H1 (cell line): Measurements from ENCODE around the gene HOXD10. TPM values are rescaled to one million over a fixed set of nuclear protein-coding genes. Genes with fewer than 3 reads are reported as not detected.

Experiments
- CTCF ChIA-PET: fragments of 300-600 bp; sonication (Branson Sonifier 250); formaldehyde crosslinking; loops from one replicate; lab custom pipeline; 2021; ENCODE audit not compliant: partially characterized antibody; lab: Charles Lee
- POLR2A ChIA-PET: fragments of 300-600 bp; sonication (Branson Sonifier 250); formaldehyde crosslinking; loops from one replicate; lab custom pipeline; 2021; ENCODE audit warnings: inconsistent platforms; ENCODE audit not compliant: partially characterized antibody; lab: Charles Lee
- DNase-seq, 2 experiments: peaks; one replicate each; pipeline versions ENCODE4 v3.0.0 to v3.0.0-alpha.2; 2010 to 2022; ENCODE audit warnings: low spot score in 2 of 2, low read depth in 1 of 2, mixed read lengths in 1 of 2
- FAIRE-seq: peaks from 2 replicates; lab custom pipeline; 2011; peaks lifted over from hg19 to GRCh38; lab: Jason Lieb, UNC
- H2AFZ ChIP-seq: 2 replicates; pipeline ENCODE4 v1.8.1; 2012; ENCODE audit warnings: low read length, inconsistent platforms
- H2AK5ac ChIP-seq: 2 replicates; pipeline ENCODE4 v1.6.1; 2013; ENCODE audit warnings: low read depth, low read length
- H2BK120ac ChIP-seq: replicated peaks from 2 replicates; pipeline ENCODE3; 2013; ENCODE audit warnings: low read depth, low read length, inconsistent platforms
- H2BK12ac ChIP-seq: 2 replicates; pipeline ENCODE4 v1.6.1; 2013; ENCODE audit warnings: low read depth, low read length
- H2BK15ac ChIP-seq: 2 replicates; pipeline ENCODE4 v1.6.1; 2013; ENCODE audit warnings: low read length
- H2BK20ac ChIP-seq: 2 replicates; pipeline ENCODE4 v1.6.1; 2013; ENCODE audit warnings: low read length
- H2BK5ac ChIP-seq: 2 replicates; pipeline ENCODE4 v1.6.1; 2013; ENCODE audit warnings: low read depth, low read length
- H3K14ac ChIP-seq: 2 replicates; pipeline ENCODE4 v1.6.1; 2013; ENCODE audit warnings: inconsistent platforms; ENCODE audit not compliant: insufficient read length
- H3K18ac ChIP-seq: 2 replicates; pipeline ENCODE4 v1.6.1; 2013; ENCODE audit warnings: low read length; ENCODE audit errors: extremely low read depth
- H3K23ac ChIP-seq: 2 replicates; pipeline ENCODE4 v1.6.1; 2013; ENCODE audit warnings: inconsistent platforms; ENCODE audit not compliant: insufficient read length
- H3K23me2 ChIP-seq: 2 replicates; pipeline ENCODE4 v1.6.1; 2013; ENCODE audit warnings: low read depth, low read length
- H3K27ac ChIP-seq: 2 replicates; pipeline ENCODE4 v1.6.1; 2011; ENCODE audit warnings: low read depth, low read length, inconsistent platforms
- H3K27me3 ChIP-seq, 4 experiments: replicated peaks in 1 of 4; 1 replicate in 1 of 4; 2 replicates in 3 of 4; pipeline versions ENCODE4 v1.6.1 to v1.8.1; 2011 to 2013; ENCODE audit warnings: low read length in 3 of 4, mild to moderate bottlenecking in 3 of 4, inconsistent platforms in 2 of 4, mixed read lengths in 2 of 4, moderate library complexity in 1 of 4; ENCODE audit not compliant: control insufficient read depth in 3 of 4, insufficient read depth in 3 of 4; ENCODE audit errors: extremely low read depth in 1 of 4
- H3K36me3 ChIP-seq, 4 experiments: 2 replicates each; pipeline versions ENCODE4 v1.6.1 to v1.8.1; 2011 to 2013; ENCODE audit warnings: mild to moderate bottlenecking in 4 of 4, low read length in 3 of 4, moderate library complexity in 2 of 4, control low read depth in 1 of 4, inconsistent platforms in 1 of 4; ENCODE audit not compliant: insufficient read depth in 4 of 4, control insufficient read depth in 2 of 4
- H3K4ac ChIP-seq: replicated peaks from 2 replicates; pipeline ENCODE3; 2013; ENCODE audit warnings: low read length, low read depth, mixed read lengths, inconsistent platforms; ENCODE audit not compliant: insufficient read length
- H3K4me1 ChIP-seq, 4 experiments: replicated peaks in 1 of 4; 1 replicate in 1 of 4; 2 replicates in 3 of 4; pipeline versions ENCODE4 v1.6.1 to v1.8.1; 2011 to 2013; ENCODE audit warnings: low read length in 3 of 4, inconsistent platforms in 2 of 4, mixed read lengths in 1 of 4; ENCODE audit not compliant: insufficient read depth in 4 of 4, control insufficient read depth in 3 of 4
- H3K4me2 ChIP-seq, 2 experiments: 2 replicates each; pipeline versions ENCODE4 v1.6.1 to v1.8.1; 2011 to 2013; ENCODE audit warnings: low read depth in 2 of 2, low read length in 2 of 2, control low read depth in 1 of 2, inconsistent platforms in 1 of 2, mild to moderate bottlenecking in 1 of 2; ENCODE audit not compliant: insufficient read depth in 1 of 2
- H3K4me3 ChIP-seq, 4 experiments: fragments of 200-600, 300-600 bp in 1 of 4; sonication (generic), shearing (Covaris generic), sonication (Bioruptor Twin) in 1 of 4; 2 replicates each; pipeline versions ENCODE4 v1.5.1 to v1.8.1; 2011 to 2016; ENCODE audit warnings: low read length in 4 of 4, low read depth in 3 of 4, control low read depth in 2 of 4, inconsistent platforms in 2 of 4, mild to moderate bottlenecking in 2 of 4, mixed read lengths in 1 of 4, moderate library complexity in 1 of 4; ENCODE audit not compliant: insufficient read depth in 2 of 4; ENCODE audit errors: extremely low read depth in 1 of 4
- H3K56ac ChIP-seq: replicated peaks from 2 replicates; pipeline ENCODE3; 2013; ENCODE audit warnings: low read depth, mild to moderate bottlenecking, mixed read lengths, low read length, inconsistent platforms; ENCODE audit not compliant: insufficient read length
- H3K79me1 ChIP-seq: 2 replicates; pipeline ENCODE4 v1.6.1; 2013; ENCODE audit warnings: low read depth, low read length, control low read depth
- H3K79me2 ChIP-seq, 2 experiments: 2 replicates each; pipeline versions ENCODE4 v1.6.1 to v1.8.1; 2012 to 2013; ENCODE audit warnings: low read length in 2 of 2, mild to moderate bottlenecking in 2 of 2, inconsistent platforms in 1 of 2; ENCODE audit not compliant: insufficient read depth in 2 of 2, control insufficient read depth in 1 of 2
- H3K9ac ChIP-seq, 4 experiments: replicated peaks in 1 of 4; 1 replicate in 1 of 4; 2 replicates in 3 of 4; pipeline versions ENCODE4 v1.6.1 to v1.8.1; 2011 to 2013; ENCODE audit warnings: low read depth in 3 of 4, low read length in 3 of 4, control low read depth in 2 of 4, mild to moderate bottlenecking in 2 of 4, moderate library complexity in 2 of 4, inconsistent platforms in 1 of 4; ENCODE audit errors: extremely low read depth in 1 of 4
- H3K9me3 ChIP-seq, 2 experiments: 2 replicates each; pipeline versions ENCODE4 v1.6.1 to v1.8.1; 2012 to 2013; ENCODE audit warnings: mild to moderate bottlenecking in 2 of 2, moderate library complexity in 2 of 2, control low read depth in 1 of 2, inconsistent platforms in 1 of 2, low read depth in 1 of 2, low read length in 1 of 2, mixed read lengths in 1 of 2; ENCODE audit not compliant: insufficient read depth in 2 of 2
- H4K20me1 ChIP-seq, 2 experiments: replicated peaks in 1 of 2; 2 replicates each; pipeline versions ENCODE3 to v1.8.1; 2011 to 2013; ENCODE audit warnings: inconsistent platforms in 2 of 2, low read length in 2 of 2, mild to moderate bottlenecking in 1 of 2; ENCODE audit not compliant: insufficient read depth in 2 of 2, control insufficient read depth in 1 of 2
- H4K5ac ChIP-seq: 2 replicates; pipeline ENCODE4 v1.6.1; 2013; ENCODE audit warnings: low read length, low read depth, mixed read lengths, inconsistent platforms; ENCODE audit not compliant: insufficient read length
- H4K8ac ChIP-seq: 2 replicates; pipeline ENCODE4 v1.8.0; 2013; ENCODE audit warnings: mild to moderate bottlenecking, moderate library complexity, low read length, inconsistent platforms; ENCODE audit not compliant: insufficient read depth; ENCODE audit errors: extremely low read depth
- H4K91ac ChIP-seq: replicated peaks from 2 replicates; pipeline ENCODE3; 2013; ENCODE audit warnings: low read length, mixed read lengths, inconsistent platforms; ENCODE audit not compliant: insufficient read length
- CBX8 ChIP-seq: fragments of 300-800, 300-1000 bp; sonication (generic); IDR thresholded peaks from 2 replicates; pipeline ENCODE4 v1.7.1; 2016; ENCODE audit warnings: low read depth, low read length, borderline replicate concordance
- EGR1 ChIP-seq: IDR thresholded peaks from 2 replicates; pipeline ENCODE4 v1.6.1; 2011; ENCODE audit warnings: low read depth, low read length, borderline replicate concordance
- EZH2 ChIP-seq: fragments of 200-600 bp; sonication (generic); IDR thresholded peaks from 2 replicates; pipeline ENCODE4 v1.7.1; 2012; ENCODE audit warnings: low read depth, mild to moderate bottlenecking, moderate library complexity, low read length, inconsistent platforms; ENCODE audit not compliant: severe bottlenecking
- KDM4A ChIP-seq: IDR thresholded peaks from one replicate; pipeline ENCODE4 v1.7.1; 2012; ENCODE audit warnings: low read depth, mild to moderate bottlenecking, moderate library complexity, low read length, inconsistent platforms; ENCODE audit not compliant: severe bottlenecking
- NRF1 ChIP-seq: IDR thresholded peaks from 2 replicates; pipeline ENCODE4 v1.6.1; 2011; ENCODE audit warnings: mild to moderate bottlenecking, low read depth, low read length, improper control_type of control experiment
- RBBP5 ChIP-seq: IDR thresholded peaks from 2 replicates; pipeline ENCODE4 v1.7.1; 2012; ENCODE audit warnings: low read depth, mild to moderate bottlenecking, inconsistent platforms, low read length, moderate library complexity, borderline replicate concordance
- RNF2 ChIP-seq: fragments of 200-900, 300-1000 bp; sonication (generic); IDR thresholded peaks from 2 replicates; pipeline ENCODE4 v1.7.1; 2016; ENCODE audit warnings: borderline replicate concordance, low read depth, mild to moderate bottlenecking, antibody characterized with exemption, low read length; ENCODE audit not compliant: poor library complexity, severe bottlenecking; ENCODE audit errors: missing control alignments
- SP1 ChIP-seq: IDR thresholded peaks from 2 replicates; pipeline ENCODE4 v1.6.1; 2011; ENCODE audit warnings: low read depth, low read length
- SUZ12 ChIP-seq: fragments of 200-600 bp; sonication (generic); IDR thresholded peaks from 2 replicates; pipeline ENCODE4 v1.6.1; 2012; ENCODE audit warnings: mild to moderate bottlenecking, inconsistent platforms, low read length, moderate library complexity, mixed read lengths
- WGBS, 2 experiments: shearing (Covaris generic) in 1 of 2; methylation state at CpG; one replicate each; pipeline versions ENCODE4 v1.1.6 to v1.1.7; 2013 to 2015; ENCODE audit warnings: low lambda C conversion rate in 2 of 2, mixed read lengths in 2 of 2, inconsistent platforms in 1 of 2, low coverage in 1 of 2, missing lambda C conversion rate in 1 of 2; ENCODE audit not compliant: insufficient replicate concordance in 2 of 2, insufficient coverage in 1 of 2, insufficient read length in 1 of 2; ENCODE audit errors: extremely low coverage in 1 of 2, missing lambda C conversion rate in 1 of 2; 5-methylcytosine and 5-hydroxymethylcytosine counted together
- polyA plus RNA-seq, 7 experiments: library from polyadenylated mRNA; depleted of rRNA in 3 of 7; stranded (reverse) in 5 of 7; unstranded in 2 of 7; fragments of >200 nt in 5 of 7; fragments of 200-250 nt in 2 of 7; gene quantifications; 1 replicate in 5 of 7; 2 replicates in 1 of 7; 4 replicates in 1 of 7; pipeline versions ENCODE4 v1.2.1 to v1.2.3, GENCODE V29; 2011 to 2013; ENCODE audit warnings: missing spikeins in 2 of 7, mixed read lengths in 2 of 7
- total RNA-seq: library from RNA; stranded (reverse); fragmentation: NEBNext Ultra II Directional; extraction: Animal tissue kit (Norgen Biotek cat#: 25700); gene quantifications from 2 replicates; pipeline ENCODE4 v1.2.1, GENCODE V29; 2021

HOXD10 gene
- total and polyA plus RNA-seq, 2 of the 8 experiments (the other 6 are each of a cell fraction or from before 2014, with no cell fraction given): not detected

DNA sequence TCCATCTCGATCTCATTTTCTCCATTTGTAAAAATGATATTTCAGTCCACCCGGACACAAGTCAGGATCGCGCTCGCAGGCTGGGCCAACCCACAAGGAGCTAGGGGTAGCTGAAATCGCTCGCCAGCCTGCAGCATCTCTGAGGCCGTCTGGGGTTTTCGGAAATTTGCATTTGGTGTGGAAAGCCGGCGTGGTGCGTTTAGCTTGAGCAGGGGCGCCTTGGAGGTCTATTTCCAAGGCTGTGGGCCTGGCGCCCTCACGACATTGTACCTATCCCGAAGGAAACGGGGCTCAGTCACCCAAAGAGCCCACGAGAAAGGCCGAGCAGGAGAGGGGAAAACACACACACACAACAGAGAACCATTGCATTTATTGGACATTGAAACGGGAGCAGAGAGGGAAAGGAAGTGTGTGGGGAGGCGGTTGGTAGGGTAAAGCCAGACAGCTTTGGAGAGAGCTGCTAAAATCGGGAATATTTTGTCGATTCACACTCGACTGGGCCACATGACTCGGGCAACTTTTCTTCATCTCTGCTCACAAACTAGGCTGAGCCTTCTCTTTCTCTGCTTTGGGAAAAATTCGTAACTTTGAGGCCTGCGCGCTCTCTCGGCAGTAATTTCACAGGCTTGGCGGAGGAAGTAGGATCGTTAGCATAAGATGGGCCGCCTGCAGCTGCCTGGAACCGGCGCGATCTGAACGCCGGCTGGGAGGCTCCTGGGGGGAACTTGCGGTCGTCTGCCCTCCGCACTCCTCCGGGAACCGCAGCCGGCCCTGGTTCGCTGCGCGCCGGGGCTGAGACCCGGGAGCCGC is 11.8 kb downstream of the HOXD10 start:
- H3K4me3 ChIP-seq: peak overlapping the region in 1 of 4 experiments; percentile 24; a peak in 3 of 8 replicates
- H3K4me2 ChIP-seq: peak overlapping the region; percentile 57 to 70

More for the DNA sequence above, 11.8 kb downstream of the HOXD10 start:
- peaks cover 0 to 14% (median 0%) of the 10 kb centered on the region in 4 experiments; a peak in 1 of 8 replicates for H3K36me3 ChIP-seq
- H4K91ac ChIP-seq: no peak overlapping the region
- TF ChIP-seq SP1: 0 out of 2 replicates have a peak, but pooled peaks have one; percentile 30
- TF ChIP-seq EGR1: peak; percentile 49; the same call in 1 of the 2 replicates
- TF ChIP-seq EZH2: peak; percentile 92
- peak; percentile 94 for TF ChIP-seq RNF2
- no peak for TF ChIP-seq NRF1
- peak; percentile 99 for TF ChIP-seq SUZ12
- TF ChIP-seq KDM4A: peak; percentile 1
- no peak for TF ChIP-seq RBBP5
- TF ChIP-seq CBX8: 0 out of 2 replicates have a peak, but pooled peaks have one; percentile 70
- no peak overlapping the region; the same call in 1 of the 2 replicates for H2BK20ac ChIP-seq
- POLR2A ChIA-PET: no interaction called here
- H3K23me2 ChIP-seq: no peaks in the 10 kb centered on the region; the same call in 1 of the 2 replicates
- no peaks in the 10 kb centered on the region for H3K79me2 ChIP-seq
- no peak overlapping the region for H3K9ac ChIP-seq
- H3K14ac ChIP-seq: no peak overlapping the region
- CTCF ChIA-PET: interaction anchor here (0.6 to 6.2 kb wide), 27 partner anchors 7 to 1547 kb away, joined by 3 to 72 read pairs (median 5); partner anchors contain the start of gene HOXD10
- no peak overlapping the region for H3K56ac ChIP-seq
- no peak overlapping the region for H2BK5ac ChIP-seq
- H3K4ac ChIP-seq: no peak overlapping the region
- peaks cover 94 to 100% (median 98%) of the 10 kb centered on the region in 4 experiments for H3K27me3 ChIP-seq
- H2AFZ ChIP-seq: no peak overlapping the region
- no peak overlapping the region for H3K27ac ChIP-seq
- no peak overlapping the region for H2BK15ac ChIP-seq
- no peak overlapping the region for H2BK120ac ChIP-seq
- H4K8ac ChIP-seq: peak overlapping the region; percentile 42; the same call in 1 of the 2 replicates
- DNase-seq: peak in 1 of 2 experiments; percentile 47
- H2AK5ac ChIP-seq: peak overlapping the region; percentile 17; the same call in 1 of the 2 replicates
- peaks cover 18 to 30% of the 10 kb centered on the region in 2 experiments for H4K20me1 ChIP-seq
- H3K9me3 ChIP-seq: no peaks in the 10 kb centered on the region; a peak in 1 of 4 replicates
- no peak for FAIRE-seq
- peaks cover 0 to 11% (median 5%) of the 10 kb centered on the region in 4 experiments; a peak in 6 of 7 replicates for H3K4me1 ChIP-seq
- H4K5ac ChIP-seq: no peak overlapping the region
- H3K18ac ChIP-seq: no peak overlapping the region
- H3K23ac ChIP-seq: no peak overlapping the region
- peak overlapping the region; percentile 53; the same call in 1 of the 2 replicates for H2BK12ac ChIP-seq
- no peaks in the 10 kb centered on the region for H3K79me1 ChIP-seq
- WGBS, 2 experiments: 6% methylated on average over 43 of the region's 49 CpGs; no CpG with 5 or more reads in 1 of the 2 experiments
